GM19238 (cell line): ENCODE results near the gene SLC2A1.

Source experiments
- DNase-seq: peaks from one replicate; pipeline ENCODE4 v3.0.0; 2011; ENCODE audit warnings: low spot score; ENCODE audit not compliant: insufficient read length

The SLC2A1 gene

GRCh38 chr1:42979896-42980800 lies 21.5 kb upstream of the SLC2A1 start:
- DNase-seq: no peak

GRCh38 chr1:42979036-42979430 lies 20.4 kb upstream of the SLC2A1 start:
- DNase-seq: no peak

GRCh38 chr1:42978317-42979035 lies 19.8 kb upstream of the SLC2A1 start:
- DNase-seq: no peak

- DNase-seq: no peak
Observed at GRCh38 chr1:42977653-42978052, 19.0 kb upstream of the SLC2A1 start.

DNA sequence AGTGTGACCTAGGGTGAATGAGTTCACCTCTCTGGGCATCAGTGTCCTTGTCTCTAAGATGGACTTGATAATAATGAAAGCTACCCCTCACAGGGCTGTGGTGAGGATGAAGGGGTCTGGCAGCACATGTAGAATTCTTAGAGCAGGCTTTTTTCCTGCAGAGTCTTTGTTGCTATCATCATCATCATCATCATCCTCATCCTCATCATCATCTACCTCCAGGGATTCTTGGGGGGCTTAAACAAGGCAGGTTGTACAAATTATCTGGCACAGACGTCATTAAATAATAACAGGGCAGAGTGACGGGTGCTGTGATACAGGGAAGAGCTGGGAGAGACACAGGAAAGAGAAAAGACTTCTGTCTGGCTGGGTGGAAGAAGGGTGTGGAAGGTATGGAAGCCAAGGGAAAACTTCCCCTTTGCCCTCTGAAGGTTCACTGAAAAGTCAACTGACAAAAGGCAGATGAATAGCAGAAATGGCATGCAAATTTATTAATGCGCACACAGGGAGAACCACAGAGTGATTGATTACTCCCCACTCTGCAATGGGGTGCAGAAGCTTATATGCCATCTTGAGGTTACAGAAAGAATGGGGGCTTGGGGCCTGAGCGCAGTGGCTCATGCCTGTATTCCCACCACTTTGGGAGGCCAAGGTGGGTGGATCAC lies 17.0 kb upstream of the SLC2A1 start:
- no peak for DNase-seq

- DNase-seq: no peak
Observed at GRCh38 chr1:42974767-42975437, 16.2 kb upstream of the SLC2A1 start.

GRCh38 chr1:42973799-42974198 lies 15.1 kb upstream of the SLC2A1 start:
- DNase-seq: no peak

- DNase-seq: no peak
Observed at GRCh38 chr1:42973286-42973685, 14.6 kb upstream of the SLC2A1 start.

DNA sequence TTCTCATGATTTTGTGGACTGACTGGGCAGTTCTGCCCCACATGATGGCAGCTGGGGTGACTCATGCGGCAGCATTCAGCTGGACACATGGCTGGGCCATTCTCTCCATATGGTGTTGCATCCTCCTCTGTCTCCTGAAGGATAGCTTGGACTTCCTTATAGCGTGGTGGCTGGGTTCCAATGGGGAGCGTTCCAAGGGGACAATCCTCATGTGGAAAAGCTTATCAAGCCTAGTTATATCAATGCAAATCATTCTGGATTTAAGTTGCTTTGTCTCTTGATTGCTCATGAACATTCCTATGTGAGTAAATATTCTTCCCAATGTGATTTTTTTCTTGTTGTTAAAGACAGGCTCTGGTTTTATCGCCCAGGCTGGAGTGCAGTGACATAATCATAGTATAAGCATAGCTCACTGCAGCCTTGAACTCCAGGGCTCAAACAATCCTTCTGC lies 13.2 kb upstream of the SLC2A1 start:
- DNase-seq: no peak

- DNase-seq: no peak
Observed at GRCh38 chr1:42970143-42970542, 11.5 kb upstream of the SLC2A1 start.

GRCh38 chr1:42968654-42969053 lies 10.0 kb upstream of the SLC2A1 start:
- no peak for DNase-seq

DNA sequence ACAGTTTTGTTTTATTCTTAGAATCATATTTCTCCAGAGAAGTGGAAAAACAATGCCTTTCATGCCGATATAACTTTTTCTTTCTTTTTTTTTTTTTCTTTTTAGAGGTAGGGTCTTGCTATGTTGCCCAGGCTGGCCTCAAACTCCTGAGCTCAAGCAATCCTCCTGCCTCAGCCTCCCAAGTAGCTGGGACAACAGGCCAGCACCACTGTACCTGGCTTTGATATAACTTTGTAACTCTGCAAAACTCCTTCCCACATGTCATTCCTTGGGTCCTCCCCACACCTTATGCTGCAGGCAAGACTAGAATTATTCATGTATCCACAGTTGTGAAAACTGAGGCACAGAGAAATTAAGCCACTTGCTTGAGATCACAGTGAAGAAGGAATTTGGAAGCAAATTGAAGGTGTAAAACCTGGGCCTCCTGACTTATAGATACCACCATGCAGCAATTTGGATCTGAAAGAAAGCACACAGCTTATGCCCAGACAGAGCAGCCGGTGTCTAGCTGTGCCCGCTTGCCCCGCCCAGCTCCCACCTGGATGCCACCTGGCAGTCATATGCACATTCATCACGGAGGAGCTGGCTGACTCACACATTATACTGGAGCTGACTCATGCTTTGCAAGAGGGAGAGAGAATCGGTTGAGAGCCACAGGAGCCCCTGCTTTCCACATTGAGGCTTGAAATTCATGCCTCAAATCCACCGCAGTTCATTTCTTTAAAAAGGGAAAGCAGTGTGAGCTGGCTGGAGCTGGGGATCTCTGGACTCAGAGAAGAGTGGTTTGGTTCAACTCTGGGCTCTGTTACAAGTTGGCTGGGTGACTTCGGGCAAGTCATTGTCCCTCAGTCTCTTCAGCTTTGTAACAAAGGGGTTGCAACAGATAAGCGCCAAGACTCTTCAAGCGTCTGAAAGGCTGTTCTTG lies 8.3 kb upstream of the SLC2A1 start:
- DNase-seq: no peak

GRCh38 chr1:42965378-42965777 lies 6.7 kb upstream of the SLC2A1 start:
- DNase-seq: no peak

- no peak for DNase-seq
Observed at GRCh38 chr1:42964044-42964812, 5.6 kb upstream of the SLC2A1 start.

DNA sequence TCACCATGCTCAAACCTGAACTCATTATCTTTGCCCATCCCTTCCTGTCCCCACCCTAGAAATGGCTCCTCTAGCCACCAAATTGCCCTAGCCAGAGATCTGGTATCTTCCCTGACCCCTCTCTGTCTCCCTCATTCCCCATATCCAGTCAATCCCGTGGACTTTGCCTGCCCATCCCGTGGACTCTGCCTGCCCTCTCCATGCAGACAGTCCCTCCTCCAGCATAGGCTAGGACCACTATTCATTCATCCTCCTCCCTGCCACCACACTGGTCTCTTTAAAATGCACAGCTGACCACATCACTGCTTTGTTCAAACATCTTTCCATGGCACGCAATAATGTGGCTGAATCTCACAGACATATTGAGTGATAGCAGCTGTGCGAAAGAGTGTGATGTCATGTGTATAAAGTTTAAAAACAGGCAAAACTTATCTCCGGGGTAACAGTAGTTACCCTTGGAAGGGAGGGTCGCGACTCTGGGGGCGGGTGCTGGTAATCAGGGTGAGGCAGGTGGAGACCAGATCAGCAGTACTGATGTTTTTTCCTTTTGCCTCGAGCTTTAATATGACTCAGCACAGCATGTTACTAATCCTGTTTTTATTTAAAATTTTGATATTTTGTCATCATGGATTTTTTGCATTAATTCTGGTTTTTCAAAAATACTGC lies 4.8 kb upstream of the SLC2A1 start:
- no peak for DNase-seq

- no peak for DNase-seq
Observed at GRCh38 chr1:42962641-42963377, 4.1 kb upstream of the SLC2A1 start.

DNA sequence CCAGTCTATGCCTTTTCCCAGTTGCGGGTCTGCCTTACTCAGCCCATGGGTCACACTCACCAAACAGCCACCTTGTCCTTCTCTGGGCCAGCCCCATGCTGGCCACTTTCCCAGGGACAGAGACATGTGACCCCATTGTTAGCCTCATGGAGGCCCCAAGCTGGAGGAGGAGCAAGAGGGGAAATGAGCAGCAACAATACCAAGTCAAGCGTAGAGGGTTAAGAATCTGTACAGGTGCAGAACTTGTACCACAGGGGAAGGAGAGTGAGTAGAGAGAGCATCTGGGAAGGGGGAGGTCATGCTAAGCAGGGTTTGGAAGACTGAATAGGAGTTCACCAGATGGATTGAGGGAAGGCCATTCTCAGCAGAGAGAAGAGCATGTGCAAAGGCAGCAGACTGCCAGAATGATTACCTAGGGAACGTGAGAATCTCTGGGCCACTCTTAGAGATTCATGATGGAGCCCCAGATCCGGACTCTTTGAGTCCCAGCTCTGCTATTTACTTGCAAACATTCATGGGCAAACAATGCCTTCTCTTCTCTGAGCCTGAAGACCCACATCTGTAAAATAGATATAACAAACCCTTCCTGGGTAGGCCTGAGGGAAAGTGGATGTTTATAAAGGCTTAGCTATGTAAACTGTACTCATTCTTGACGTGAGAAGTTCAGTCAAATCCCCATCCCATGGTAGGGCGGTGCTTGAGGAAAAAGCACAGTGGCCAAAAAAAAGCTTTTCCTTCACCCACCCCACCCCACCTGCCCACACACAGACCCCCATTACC lies 2.8 kb upstream of the SLC2A1 start:
- DNase-seq: no peak
